Keratinocyte (primary cell): ENCODE measurements around the gene GNAS-AS1.

Source experiments
- EZH2 ChIP-seq: IDR thresholded peaks from one replicate; pipeline ENCODE4 v1.6.1; 2012; ENCODE audit warnings: inconsistent platforms, mild to moderate bottlenecking, low read length, moderate library complexity
- TF ChIP-seq, protein P1 (sequence below), 3 experiments: IDR thresholded peaks in 1 of 3; conservative IDR thresholded peaks in 1 of 3; optimal IDR thresholded peaks in 1 of 3; 2 replicates in 2 of 3; 3 replicates in 1 of 3; pipeline versions ENCODE3 to v1.5.1; 2011; ENCODE audit warnings: low read length in 3 of 3, mild to moderate bottlenecking in 3 of 3, moderate library complexity in 2 of 3, control low read depth in 1 of 3, inconsistent platforms in 1 of 3; ENCODE audit not compliant: insufficient read depth in 2 of 3; ENCODE audit errors: extremely low read depth in 1 of 3

DNA sequence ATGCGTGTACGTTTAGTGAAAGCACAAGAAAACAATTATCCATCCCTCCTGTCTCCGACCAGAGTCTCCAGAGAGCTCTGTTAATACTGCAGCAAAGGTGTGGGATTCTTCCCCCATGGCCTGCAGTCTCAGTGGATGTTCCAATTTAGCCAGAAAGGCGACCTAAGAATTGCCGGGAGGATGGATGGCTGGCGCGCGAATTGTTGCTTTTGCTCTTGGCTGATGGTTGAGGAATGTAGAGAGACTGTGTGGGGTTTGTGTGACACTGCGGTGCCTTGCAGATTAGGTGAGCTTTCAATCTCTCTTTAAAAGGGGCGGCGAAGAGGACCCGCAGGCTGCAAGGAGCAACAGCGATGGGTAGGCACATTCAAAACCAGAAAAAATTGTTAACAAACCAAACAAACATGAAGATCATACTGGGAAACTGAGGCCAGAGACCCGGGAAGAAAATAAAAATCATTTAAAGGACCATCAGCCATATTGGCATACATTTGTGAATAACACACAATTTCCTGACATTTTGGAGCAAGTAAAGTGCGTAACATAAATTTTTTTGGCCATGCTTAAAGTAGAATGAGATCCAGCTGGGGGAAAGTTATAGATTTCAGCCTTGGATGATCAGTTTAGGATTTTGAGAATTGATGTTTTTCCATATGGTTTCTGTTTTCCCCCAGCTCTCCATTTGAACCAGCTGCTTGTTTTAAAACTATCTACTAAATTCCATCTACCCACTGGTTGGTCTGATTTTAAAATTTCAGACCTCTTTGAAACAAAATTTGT, 48.1 kb upstream of the GNAS-AS1 start:
- TF ChIP-seq, protein P1, sequence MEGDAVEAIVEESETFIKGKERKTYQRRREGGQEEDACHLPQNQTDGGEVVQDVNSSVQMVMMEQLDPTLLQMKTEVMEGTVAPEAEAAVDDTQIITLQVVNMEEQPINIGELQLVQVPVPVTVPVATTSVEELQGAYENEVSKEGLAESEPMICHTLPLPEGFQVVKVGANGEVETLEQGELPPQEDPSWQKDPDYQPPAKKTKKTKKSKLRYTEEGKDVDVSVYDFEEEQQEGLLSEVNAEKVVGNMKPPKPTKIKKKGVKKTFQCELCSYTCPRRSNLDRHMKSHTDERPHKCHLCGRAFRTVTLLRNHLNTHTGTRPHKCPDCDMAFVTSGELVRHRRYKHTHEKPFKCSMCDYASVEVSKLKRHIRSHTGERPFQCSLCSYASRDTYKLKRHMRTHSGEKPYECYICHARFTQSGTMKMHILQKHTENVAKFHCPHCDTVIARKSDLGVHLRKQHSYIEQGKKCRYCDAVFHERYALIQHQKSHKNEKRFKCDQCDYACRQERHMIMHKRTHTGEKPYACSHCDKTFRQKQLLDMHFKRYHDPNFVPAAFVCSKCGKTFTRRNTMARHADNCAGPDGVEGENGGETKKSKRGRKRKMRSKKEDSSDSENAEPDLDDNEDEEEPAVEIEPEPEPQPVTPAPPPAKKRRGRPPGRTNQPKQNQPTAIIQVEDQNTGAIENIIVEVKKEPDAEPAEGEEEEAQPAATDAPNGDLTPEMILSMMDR (optimal IDR thresholded peaks at IDR 0.05 in 1 of 3, IDR thresholded peaks at IDR 0.05 in 1 of 3, conservative IDR thresholded peaks at IDR 0.05 in 1 of 3; ENCODE audit: extremely low read depth in 1 of 3, insufficient read depth in 2 of 3, low read length in 3 of 3), result no peak
- TF ChIP-seq EZH2, result no peak
